H1 (cell line): ENCODE results near the gene ADAMTS14. TPM values are rescaled to one million over a fixed set of nuclear protein-coding genes. Genes with fewer than 3 reads are reported as not detected.

Experiments
- CBX8 ChIP-seq: fragments of 300-800, 300-1000 bp; sonication (generic); IDR thresholded peaks from 2 replicates; pipeline ENCODE4 v1.7.1; 2016; ENCODE audit warnings: low read depth, low read length, borderline replicate concordance
- CREB1 ChIP-seq: IDR thresholded peaks from 2 replicates; pipeline ENCODE4 v1.6.1; 2012; ENCODE audit warnings: inconsistent platforms
- FOSL1 ChIP-seq: IDR thresholded peaks from 2 replicates; pipeline ENCODE4 v1.6.1; 2011; ENCODE audit warnings: mild to moderate bottlenecking, low read depth, low read length, moderate library complexity; ENCODE audit not compliant: insufficient read depth
- JUN ChIP-seq: IDR thresholded peaks from 2 replicates; pipeline ENCODE4 v1.6.1; 2011; ENCODE audit warnings: low read depth, mild to moderate bottlenecking, improper control_type of control experiment, low read length
- SRF ChIP-seq: IDR thresholded peaks from 2 replicates; pipeline ENCODE4 v1.6.1; 2011; ENCODE audit warnings: mild to moderate bottlenecking, low read depth, low read length, moderate library complexity
- TEAD4 ChIP-seq: IDR thresholded peaks from 2 replicates; pipeline ENCODE4 v1.6.1; 2012; ENCODE audit warnings: low read depth, low read length, inconsistent platforms, mixed read lengths
- polyA plus RNA-seq, 7 experiments: library from polyadenylated mRNA; depleted of rRNA in 3 of 7; stranded (reverse) in 5 of 7; unstranded in 2 of 7; fragments of >200 nt in 5 of 7; fragments of 200-250 nt in 2 of 7; gene quantifications; 1 replicate in 5 of 7; 2 replicates in 1 of 7; 4 replicates in 1 of 7; pipeline versions ENCODE4 v1.2.1 to v1.2.3, GENCODE V29; 2011 to 2013; ENCODE audit warnings: missing spikeins in 2 of 7, mixed read lengths in 2 of 7
- total RNA-seq: library from RNA; stranded (reverse); fragmentation: NEBNext Ultra II Directional; extraction: Animal tissue kit (Norgen Biotek cat#: 25700); gene quantifications from 2 replicates; pipeline ENCODE4 v1.2.1, GENCODE V29; 2021
- TF ChIP-seq, protein P1 (sequence below): fragments of 300-600 bp; sonication (generic); IDR thresholded peaks from 2 replicates; pipeline ENCODE4 v1.7.1; 2012; ENCODE audit warnings: low read length, moderate library complexity, mild to moderate bottlenecking, inconsistent platforms; ENCODE audit not compliant: insufficient replicate concordance
- TF ChIP-seq, protein P2 (sequence below): IDR thresholded peaks from 2 replicates; pipeline ENCODE4 v1.6.1; 2012; ENCODE audit warnings: low read length, inconsistent platforms

ADAMTS14 gene
- total and polyA plus RNA-seq, 2 of the 8 experiments (the other 6 are each of a cell fraction or from before 2014, with no cell fraction given): 2.0 to 2.3 TPM

DNA sequence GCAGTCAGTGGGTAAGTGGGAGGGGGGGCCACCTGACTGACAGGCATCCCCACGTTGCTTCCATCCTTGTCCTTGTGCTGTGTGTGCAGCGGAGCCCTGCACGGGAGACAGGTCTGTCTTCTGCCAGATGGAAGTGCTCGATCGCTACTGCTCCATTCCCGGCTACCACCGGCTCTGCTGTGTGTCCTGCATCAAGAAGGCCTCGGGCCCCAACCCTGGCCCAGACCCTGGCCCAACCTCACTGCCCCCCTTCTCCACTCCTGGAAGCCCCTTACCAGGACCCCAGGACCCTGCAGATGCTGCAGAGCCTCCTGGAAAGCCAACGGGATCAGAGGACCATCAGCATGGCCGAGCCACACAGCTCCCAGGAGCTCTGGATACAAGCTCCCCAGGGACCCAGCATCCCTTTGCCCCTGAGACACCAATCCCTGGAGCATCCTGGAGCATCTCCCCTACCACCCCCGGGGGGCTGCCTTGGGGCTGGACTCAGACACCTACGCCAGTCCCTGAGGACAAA, 88.0 kb downstream of the ADAMTS14 start (continued):
- TF ChIP-seq, protein P1, sequence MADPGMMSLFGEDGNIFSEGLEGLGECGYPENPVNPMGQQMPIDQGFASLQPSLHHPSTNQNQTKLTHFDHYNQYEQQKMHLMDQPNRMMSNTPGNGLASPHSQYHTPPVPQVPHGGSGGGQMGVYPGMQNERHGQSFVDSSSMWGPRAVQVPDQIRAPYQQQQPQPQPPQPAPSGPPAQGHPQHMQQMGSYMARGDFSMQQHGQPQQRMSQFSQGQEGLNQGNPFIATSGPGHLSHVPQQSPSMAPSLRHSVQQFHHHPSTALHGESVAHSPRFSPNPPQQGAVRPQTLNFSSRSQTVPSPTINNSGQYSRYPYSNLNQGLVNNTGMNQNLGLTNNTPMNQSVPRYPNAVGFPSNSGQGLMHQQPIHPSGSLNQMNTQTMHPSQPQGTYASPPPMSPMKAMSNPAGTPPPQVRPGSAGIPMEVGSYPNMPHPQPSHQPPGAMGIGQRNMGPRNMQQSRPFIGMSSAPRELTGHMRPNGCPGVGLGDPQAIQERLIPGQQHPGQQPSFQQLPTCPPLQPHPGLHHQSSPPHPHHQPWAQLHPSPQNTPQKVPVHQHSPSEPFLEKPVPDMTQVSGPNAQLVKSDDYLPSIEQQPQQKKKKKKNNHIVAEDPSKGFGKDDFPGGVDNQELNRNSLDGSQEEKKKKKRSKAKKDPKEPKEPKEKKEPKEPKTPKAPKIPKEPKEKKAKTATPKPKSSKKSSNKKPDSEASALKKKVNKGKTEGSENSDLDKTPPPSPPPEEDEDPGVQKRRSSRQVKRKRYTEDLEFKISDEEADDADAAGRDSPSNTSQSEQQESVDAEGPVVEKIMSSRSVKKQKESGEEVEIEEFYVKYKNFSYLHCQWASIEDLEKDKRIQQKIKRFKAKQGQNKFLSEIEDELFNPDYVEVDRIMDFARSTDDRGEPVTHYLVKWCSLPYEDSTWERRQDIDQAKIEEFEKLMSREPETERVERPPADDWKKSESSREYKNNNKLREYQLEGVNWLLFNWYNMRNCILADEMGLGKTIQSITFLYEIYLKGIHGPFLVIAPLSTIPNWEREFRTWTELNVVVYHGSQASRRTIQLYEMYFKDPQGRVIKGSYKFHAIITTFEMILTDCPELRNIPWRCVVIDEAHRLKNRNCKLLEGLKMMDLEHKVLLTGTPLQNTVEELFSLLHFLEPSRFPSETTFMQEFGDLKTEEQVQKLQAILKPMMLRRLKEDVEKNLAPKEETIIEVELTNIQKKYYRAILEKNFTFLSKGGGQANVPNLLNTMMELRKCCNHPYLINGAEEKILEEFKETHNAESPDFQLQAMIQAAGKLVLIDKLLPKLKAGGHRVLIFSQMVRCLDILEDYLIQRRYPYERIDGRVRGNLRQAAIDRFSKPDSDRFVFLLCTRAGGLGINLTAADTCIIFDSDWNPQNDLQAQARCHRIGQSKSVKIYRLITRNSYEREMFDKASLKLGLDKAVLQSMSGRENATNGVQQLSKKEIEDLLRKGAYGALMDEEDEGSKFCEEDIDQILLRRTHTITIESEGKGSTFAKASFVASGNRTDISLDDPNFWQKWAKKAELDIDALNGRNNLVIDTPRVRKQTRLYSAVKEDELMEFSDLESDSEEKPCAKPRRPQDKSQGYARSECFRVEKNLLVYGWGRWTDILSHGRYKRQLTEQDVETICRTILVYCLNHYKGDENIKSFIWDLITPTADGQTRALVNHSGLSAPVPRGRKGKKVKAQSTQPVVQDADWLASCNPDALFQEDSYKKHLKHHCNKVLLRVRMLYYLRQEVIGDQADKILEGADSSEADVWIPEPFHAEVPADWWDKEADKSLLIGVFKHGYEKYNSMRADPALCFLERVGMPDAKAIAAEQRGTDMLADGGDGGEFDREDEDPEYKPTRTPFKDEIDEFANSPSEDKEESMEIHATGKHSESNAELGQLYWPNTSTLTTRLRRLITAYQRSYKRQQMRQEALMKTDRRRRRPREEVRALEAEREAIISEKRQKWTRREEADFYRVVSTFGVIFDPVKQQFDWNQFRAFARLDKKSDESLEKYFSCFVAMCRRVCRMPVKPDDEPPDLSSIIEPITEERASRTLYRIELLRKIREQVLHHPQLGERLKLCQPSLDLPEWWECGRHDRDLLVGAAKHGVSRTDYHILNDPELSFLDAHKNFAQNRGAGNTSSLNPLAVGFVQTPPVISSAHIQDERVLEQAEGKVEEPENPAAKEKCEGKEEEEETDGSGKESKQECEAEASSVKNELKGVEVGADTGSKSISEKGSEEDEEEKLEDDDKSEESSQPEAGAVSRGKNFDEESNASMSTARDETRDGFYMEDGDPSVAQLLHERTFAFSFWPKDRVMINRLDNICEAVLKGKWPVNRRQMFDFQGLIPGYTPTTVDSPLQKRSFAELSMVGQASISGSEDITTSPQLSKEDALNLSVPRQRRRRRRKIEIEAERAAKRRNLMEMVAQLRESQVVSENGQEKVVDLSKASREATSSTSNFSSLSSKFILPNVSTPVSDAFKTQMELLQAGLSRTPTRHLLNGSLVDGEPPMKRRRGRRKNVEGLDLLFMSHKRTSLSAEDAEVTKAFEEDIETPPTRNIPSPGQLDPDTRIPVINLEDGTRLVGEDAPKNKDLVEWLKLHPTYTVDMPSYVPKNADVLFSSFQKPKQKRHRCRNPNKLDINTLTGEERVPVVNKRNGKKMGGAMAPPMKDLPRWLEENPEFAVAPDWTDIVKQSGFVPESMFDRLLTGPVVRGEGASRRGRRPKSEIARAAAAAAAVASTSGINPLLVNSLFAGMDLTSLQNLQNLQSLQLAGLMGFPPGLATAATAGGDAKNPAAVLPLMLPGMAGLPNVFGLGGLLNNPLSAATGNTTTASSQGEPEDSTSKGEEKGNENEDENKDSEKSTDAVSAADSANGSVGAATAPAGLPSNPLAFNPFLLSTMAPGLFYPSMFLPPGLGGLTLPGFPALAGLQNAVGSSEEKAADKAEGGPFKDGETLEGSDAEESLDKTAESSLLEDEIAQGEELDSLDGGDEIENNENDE: no peak
- TF ChIP-seq JUN (no peak), CBX8 (no peak), CREB1 (no peak), FOSL1 (no peak), SRF (no peak), TEAD4 (no peak)
- TF ChIP-seq, protein P2, sequence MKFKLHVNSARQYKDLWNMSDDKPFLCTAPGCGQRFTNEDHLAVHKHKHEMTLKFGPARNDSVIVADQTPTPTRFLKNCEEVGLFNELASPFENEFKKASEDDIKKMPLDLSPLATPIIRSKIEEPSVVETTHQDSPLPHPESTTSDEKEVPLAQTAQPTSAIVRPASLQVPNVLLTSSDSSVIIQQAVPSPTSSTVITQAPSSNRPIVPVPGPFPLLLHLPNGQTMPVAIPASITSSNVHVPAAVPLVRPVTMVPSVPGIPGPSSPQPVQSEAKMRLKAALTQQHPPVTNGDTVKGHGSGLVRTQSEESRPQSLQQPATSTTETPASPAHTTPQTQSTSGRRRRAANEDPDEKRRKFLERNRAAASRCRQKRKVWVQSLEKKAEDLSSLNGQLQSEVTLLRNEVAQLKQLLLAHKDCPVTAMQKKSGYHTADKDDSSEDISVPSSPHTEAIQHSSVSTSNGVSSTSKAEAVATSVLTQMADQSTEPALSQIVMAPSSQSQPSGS: no peak
